DMS114 treated with DMSO at 0.1 percent for 48 hours (cell line): ENCODE data around the gene GCHFR.

Experiments used
- DNase-seq: peaks from one replicate; lab custom pipeline; 2025; ENCODE audit not compliant: unreplicated experiment; lab: John Stamatoyannopoulos, UW

The GCHFR gene

DNA sequence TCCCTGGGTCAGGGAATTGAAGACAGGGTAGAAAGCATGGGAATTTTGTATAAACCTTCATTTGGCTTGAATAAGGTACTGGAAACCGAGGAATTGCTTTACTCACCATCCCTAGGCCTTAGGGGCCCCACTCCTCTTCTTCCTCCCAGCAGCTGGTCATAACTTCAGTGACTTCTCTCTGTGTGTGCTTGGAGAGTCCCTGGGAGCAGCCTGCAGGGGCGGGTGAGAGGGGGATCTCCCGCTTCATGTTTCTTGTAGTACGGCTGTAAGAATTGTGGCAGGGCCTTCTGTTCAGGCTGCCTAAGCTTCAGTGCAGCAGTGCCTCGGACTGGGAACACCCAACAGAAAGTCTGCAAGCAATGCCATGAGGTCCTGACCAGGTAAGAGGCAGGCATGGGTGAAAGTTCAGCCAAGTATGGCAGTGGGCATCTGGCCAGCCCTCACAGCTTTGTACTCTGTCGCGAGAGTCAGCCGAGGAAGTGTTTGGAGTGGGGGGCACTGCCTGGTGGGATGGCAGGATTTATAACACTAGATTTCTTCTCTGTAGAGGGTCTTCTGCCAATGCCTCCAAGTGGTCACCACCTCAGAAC is 45.1 kb downstream of the GCHFR start:
- no peak for DNase-seq

DNA sequence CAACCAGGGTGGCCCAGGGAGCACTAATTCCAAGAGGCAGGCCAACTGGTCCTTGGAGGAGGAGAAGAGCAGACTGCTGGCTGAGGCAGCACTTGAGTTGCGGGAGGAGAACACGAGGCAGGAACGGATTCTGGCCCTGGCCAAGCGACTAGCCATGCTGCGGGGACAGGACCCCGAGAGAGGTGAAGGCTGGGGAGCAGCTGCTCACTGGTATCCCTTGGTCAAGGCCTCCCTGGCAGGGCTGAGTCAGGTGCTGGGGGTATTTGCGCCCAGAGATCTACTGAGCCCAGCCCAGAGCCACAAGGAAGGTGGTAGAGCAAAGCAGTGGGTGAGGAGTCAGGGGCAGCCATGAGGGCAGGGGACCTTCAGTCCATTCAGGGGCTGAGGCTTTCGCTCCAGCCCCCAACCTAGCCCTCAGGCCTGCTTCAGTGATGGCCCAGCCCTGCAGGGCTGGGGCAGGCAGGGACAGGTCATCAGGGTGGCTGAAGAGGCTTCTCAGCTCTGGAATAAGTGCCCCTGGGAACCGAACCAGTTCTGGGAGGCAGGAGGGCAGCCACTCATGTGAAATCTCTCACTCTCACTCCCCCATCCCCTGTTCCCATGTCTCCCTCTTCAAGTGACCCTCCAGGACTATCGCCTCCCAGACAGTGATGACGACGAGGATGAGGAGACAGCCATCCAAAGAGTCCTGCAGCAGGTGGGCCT is 49.0 kb downstream of the GCHFR start:
- no peak for DNase-seq

GRCh38 chr15:40815042-40815698 is 51.3 kb downstream of the GCHFR start:
- no peak for DNase-seq
